IMR-90 (cell line): Measurements from ENCODE around the gene MICB. TPM values are rescaled to one million over a fixed set of nuclear protein-coding genes. Genes with fewer than 3 reads are reported as not detected.

Experiments
- ATAC-seq: fragments of 200-7000 bp; cut with Tn5 transposase; 2 replicates; pipeline ENCODE4 v1.9.1; 2020; ENCODE audit warnings: low read depth, mild to moderate bottlenecking, moderate library complexity
- BruUV-seq: library from RNA; stranded (reverse); fragments of 400-500 nt; replicated peaks from 2 replicates; lab custom pipeline; 2021; lab: Mats Ljungman, UMichigan
- CTCF ChIA-PET: fragments of 300-600 bp; formaldehyde crosslinking; extraction: SDS; loops from one replicate; lab custom pipeline; 2021; ENCODE audit warnings: antibody characterized with exemption; lab: Yijun Ruan, JAX
- POLR2A ChIA-PET: fragments of 300-600 bp; sonication (Branson Sonifier 250); formaldehyde crosslinking; loops from one replicate; lab custom pipeline; 2022; ENCODE audit warnings: antibody characterized with exemption; ENCODE audit not compliant: unreplicated experiment; lab: Charles Lee
- DNase-seq: peaks from one replicate; pipeline ENCODE4 v3.0.0; 2013
- H2AFZ ChIP-seq: replicated peaks from 2 replicates; pipeline ENCODE3; 2013; ENCODE audit warnings: low read length, mild to moderate bottlenecking; ENCODE audit not compliant: poor library complexity
- H2AK5ac ChIP-seq: 2 replicates; pipeline ENCODE4 v1.6.1; 2013; ENCODE audit warnings: low read depth, low read length, inconsistent platforms
- H2AK9ac ChIP-seq: replicated peaks from 2 replicates; pipeline ENCODE3; 2013; ENCODE audit warnings: mild to moderate bottlenecking, low read depth, low read length, moderate library complexity; ENCODE audit not compliant: poor library complexity
- H2BK120ac ChIP-seq: 2 replicates; pipeline ENCODE4 v1.6.1; 2013; ENCODE audit warnings: low read depth, low read length, inconsistent platforms
- H2BK15ac ChIP-seq: 3 replicates; pipeline ENCODE4 v1.6.1; 2013; ENCODE audit warnings: low read depth, low read length, inconsistent platforms
- H2BK20ac ChIP-seq: 2 replicates; pipeline ENCODE4 v1.6.1; 2013; ENCODE audit warnings: low read depth, mild to moderate bottlenecking, inconsistent platforms, low read length, moderate library complexity
- H2BK5ac ChIP-seq: 2 replicates; pipeline ENCODE4 v1.6.1; 2013; ENCODE audit warnings: mild to moderate bottlenecking, low read depth, low read length, inconsistent platforms; ENCODE audit not compliant: poor library complexity, severe bottlenecking
- H3K14ac ChIP-seq: replicated peaks from 2 replicates; pipeline ENCODE4 v1.6.1; 2013; ENCODE audit warnings: low read depth, low read length, inconsistent platforms
- H3K18ac ChIP-seq: 2 replicates; pipeline ENCODE4 v1.6.1; 2013; ENCODE audit warnings: low read depth, low read length, control low read depth
- H3K23ac ChIP-seq: 2 replicates; pipeline ENCODE4 v1.6.1; 2013; ENCODE audit warnings: low read depth, low read length, inconsistent platforms
- H3K27ac ChIP-seq: 2 replicates; pipeline ENCODE4 v1.5.1; 2013; ENCODE audit warnings: mild to moderate bottlenecking, control low read depth, low read length; ENCODE audit not compliant: insufficient read depth
- H3K27me3 ChIP-seq: 2 replicates; pipeline ENCODE4 v1.6.1; 2013; ENCODE audit warnings: low read length; ENCODE audit not compliant: control insufficient read depth, insufficient read depth
- H3K36me3 ChIP-seq: 2 replicates; pipeline ENCODE4 v1.6.1; 2013; ENCODE audit warnings: low read length, mixed read lengths; ENCODE audit not compliant: control insufficient read depth, insufficient read depth
- H3K4ac ChIP-seq: 2 replicates; pipeline ENCODE4 v1.6.1; 2013; ENCODE audit warnings: low read depth, low read length, inconsistent platforms
- H3K4me1 ChIP-seq: 2 replicates; pipeline ENCODE4 v1.6.1; 2013; ENCODE audit warnings: low read length, mixed read lengths; ENCODE audit not compliant: control insufficient read depth, insufficient read depth
- H3K4me2 ChIP-seq: 2 replicates; pipeline ENCODE4 v1.6.1; 2013; ENCODE audit warnings: low read depth, mild to moderate bottlenecking, control low read depth, low read length, moderate library complexity
- H3K4me3 ChIP-seq: 2 replicates; pipeline ENCODE4 v1.5.1; 2013; ENCODE audit warnings: low read depth, mild to moderate bottlenecking, control low read depth, low read length, moderate library complexity; ENCODE audit not compliant: insufficient read depth
- H3K56ac ChIP-seq: 2 replicates; pipeline ENCODE4 v1.6.1; 2013; ENCODE audit warnings: low read length, inconsistent platforms; ENCODE audit not compliant: insufficient read depth; ENCODE audit errors: extremely low read depth
- H3K79me1 ChIP-seq, 2 experiments: 2 replicates each; pipeline ENCODE4 v1.6.1; 2013; ENCODE audit warnings: low read length in 2 of 2, inconsistent platforms in 1 of 2, low read depth in 1 of 2
- H3K9ac ChIP-seq: 2 replicates; pipeline ENCODE4 v1.6.1; 2013; ENCODE audit warnings: low read depth, low read length, control low read depth
- H3K9me1 ChIP-seq: 2 replicates; pipeline ENCODE4 v1.6.1; 2013; ENCODE audit warnings: low read length, inconsistent platforms; ENCODE audit not compliant: insufficient read depth
- H3K9me3 ChIP-seq: 2 replicates; pipeline ENCODE4 v1.6.1; 2013; ENCODE audit warnings: low read length; ENCODE audit not compliant: control insufficient read depth, insufficient read depth
- H4K20me1 ChIP-seq: 2 replicates; pipeline ENCODE4 v1.6.1; 2013; ENCODE audit warnings: low read length, inconsistent platforms; ENCODE audit not compliant: insufficient read depth
- H4K5ac ChIP-seq: 2 replicates; pipeline ENCODE4 v1.6.1; 2013; ENCODE audit warnings: mild to moderate bottlenecking, low read depth, low read length, control low read depth
- H4K8ac ChIP-seq, 2 experiments: 2 replicates each; pipeline ENCODE4 v1.6.1; 2013; ENCODE audit warnings: low read depth in 2 of 2, low read length in 2 of 2, control low read depth in 1 of 2, inconsistent platforms in 1 of 2
- H4K91ac ChIP-seq: 2 replicates; pipeline ENCODE4 v1.6.1; 2013; ENCODE audit warnings: low read depth, low read length, inconsistent platforms; ENCODE audit not compliant: insufficient read depth
- BHLHE40 ChIP-seq: fragments of 150-350 bp; IDR thresholded peaks from 2 replicates; pipeline ENCODE4 v1.6.1; 2016; ENCODE audit warnings: mild to moderate bottlenecking, low read depth, low read length
- CHD1 ChIP-seq: IDR thresholded peaks from 2 replicates; pipeline ENCODE4 v1.6.1; 2012; ENCODE audit warnings: low read depth, low read length, improper control_type of control experiment
- MAFK ChIP-seq: IDR thresholded peaks from 2 replicates; pipeline ENCODE4 v1.6.1; 2012; ENCODE audit warnings: low read depth, low read length, improper control_type of control experiment
- MXI1 ChIP-seq: IDR thresholded peaks from 2 replicates; pipeline ENCODE4 v1.6.1; 2012; ENCODE audit warnings: low read depth, mild to moderate bottlenecking, low read length, moderate library complexity, borderline replicate concordance
- NFE2L2 ChIP-seq: fragments of 150-350 bp; IDR thresholded peaks from 2 replicates; pipeline ENCODE4 v1.6.1; 2016; ENCODE audit warnings: low read depth, mild to moderate bottlenecking, low read length
- SMC3 ChIP-seq: fragments of 150-350 bp; IDR thresholded peaks from 2 replicates; pipeline ENCODE4 v1.6.1; 2016; ENCODE audit warnings: low read depth, mild to moderate bottlenecking, antibody characterized with exemption, low read length, moderate library complexity
- WGBS, 2 experiments: methylation state at CpG; one replicate each; pipeline versions ENCODE4 v1.1.5 to v1.1.7; 2013; ENCODE audit warnings: missing lambda C conversion rate in 2 of 2; ENCODE audit not compliant: insufficient read length in 1 of 2; ENCODE audit errors: extremely low coverage in 2 of 2; 5-methylcytosine and 5-hydroxymethylcytosine counted together
- dilution Hi-C: fragments of 300-500 bp; cut with HindIII; formaldehyde crosslinking; loops from one replicate; pipeline ENCODE4 v1.14.3; 2018; ENCODE audit warnings: low sequenced_read_pairs; ENCODE audit not compliant: unreplicated experiment
- in situ Hi-C: fragments of 300-500 bp; cut with MboI; formaldehyde crosslinking; loops from 3 replicates; pipeline ENCODE4 v1.14.3; 2019; ENCODE audit warnings: low sequenced_read_pairs, inconsistent platforms, mixed read lengths
- intact Hi-C: fragments of 100-400 bp; cut with micrococcal nuclease; formaldehyde crosslinking; loops from 2 replicates; pipeline ENCODE4 v1.10.0; 2022
- polyA plus RNA-seq, 3 experiments: library from polyadenylated mRNA; depleted of rRNA; stranded (reverse); fragments of >200 nt; gene quantifications; 2 replicates each; pipeline ENCODE4 v1.2.3, GENCODE V29; 2012; ENCODE audit warnings: low replicate concordance in 1 of 3
- total RNA-seq: library from RNA; depleted of rRNA; stranded (reverse); fragments of >200 nt; gene quantifications from 2 replicates; pipeline ENCODE4 v1.2.3, GENCODE V29; 2012
- TF ChIP-seq, protein P1 (sequence below): fragments of 150-350 bp; IDR thresholded peaks from 2 replicates; pipeline ENCODE4 v1.6.1; 2016; ENCODE audit warnings: low read depth, mild to moderate bottlenecking, low read length, moderate library complexity, borderline replicate concordance
- TF ChIP-seq, protein P2 (sequence below): fragments of 150-350 bp; IDR thresholded peaks from 2 replicates; pipeline ENCODE4 v1.6.1; 2017; ENCODE audit warnings: mild to moderate bottlenecking, antibody characterized with exemption, low read length, low read depth

Gene MICB
- total and polyA plus RNA-seq, 2 of the 4 experiments (the other 2 are of a cell fraction) = 9.6 to 11.1 TPM

DNA sequence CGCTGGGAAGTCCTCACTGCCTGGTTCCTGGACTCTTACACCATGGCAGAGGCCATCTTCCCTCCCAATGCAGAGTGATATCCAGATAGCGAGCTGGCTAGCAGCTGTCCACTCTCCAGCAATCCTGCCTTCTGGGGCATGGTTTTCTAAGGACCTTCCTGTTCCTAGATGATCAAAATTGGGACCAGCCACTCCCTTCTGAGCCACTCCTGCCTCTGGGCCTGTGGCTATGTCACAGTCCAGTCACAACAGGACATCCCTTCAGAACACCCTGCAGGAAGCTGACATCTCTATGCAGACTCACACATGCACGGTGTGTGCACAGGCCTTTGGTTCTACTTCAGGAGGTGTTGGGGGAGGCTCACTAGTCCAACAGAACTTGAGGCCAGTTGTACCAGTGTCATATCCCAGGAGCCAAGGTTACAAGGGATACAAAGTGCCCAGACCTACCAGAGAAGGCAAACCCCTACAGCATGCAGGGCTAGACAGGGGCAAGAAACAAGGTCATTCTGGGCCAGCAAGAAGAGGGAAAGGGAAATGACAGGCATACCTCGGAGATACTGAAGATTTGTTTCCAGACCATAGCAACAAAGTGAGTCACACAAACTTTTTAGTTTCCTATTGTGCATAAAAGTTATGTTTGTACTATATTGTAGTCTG lies 28.1 kb downstream of the MICB start:
- peak; percentile 63 for ATAC-seq
- 86% methylated on average over 1 of the region's 4 CpGs; no CpG with 5 or more reads in 1 of the 2 experiments for WGBS, 2 experiments
- in situ Hi-C loops = no loop called here

More for the DNA sequence above, 28.1 kb downstream of the MICB start:
- Histone ChIP-seq H4K20me1 (peaks cover 33% of the 10 kb centered on the region), H3K4me3 (no peak overlapping the region), H2BK20ac (peak overlapping the region; percentile 71), H2BK15ac (peak overlapping the region; percentile 75; the same call in 2 of the 3 replicates), H4K91ac (peak overlapping the region; percentile 30), H4K8ac (peak overlapping the region; percentile 32 to 76; a peak in 3 of 4 replicates), H3K18ac (peak overlapping the region; percentile 1; the same call in 1 of the 2 replicates), H3K23ac (peak overlapping the region; percentile 86), H3K9me3 (no peaks in the 10 kb centered on the region), H3K4me2 (no peak overlapping the region), H3K9ac (no peak overlapping the region), H3K27ac (peak overlapping the region; percentile 8), H3K36me3 (peaks cover 23% of the 10 kb centered on the region), H3K56ac (no peak overlapping the region), H3K4ac (peak overlapping the region; percentile 77), H3K27me3 (no peaks in the 10 kb centered on the region), H4K5ac (no peak overlapping the region), H2AK5ac (peak overlapping the region; percentile 74), H3K9me1 (peaks cover 20% of the 10 kb centered on the region), H2AK9ac (peak overlapping the region; percentile 77), H2BK5ac (peak overlapping the region; percentile 46), H3K14ac (peak overlapping the region; percentile 47), H3K79me1 (peaks cover 3 to 27% of the 10 kb centered on the region in 2 experiments; a peak in 1 of 4 replicates), H2BK120ac (peak overlapping the region; percentile 33), H2AFZ (peak overlapping the region; percentile 56), H3K4me1 (peaks cover 10% of the 10 kb centered on the region)
- ChIA-PET CTCF (no interaction called here), POLR2A (no interaction called here)
- peak; percentile 57 for DNase-seq
- TF ChIP-seq CHD1 = no peak
- TF ChIP-seq BHLHE40 = no peak
- TF ChIP-seq, protein P1, sequence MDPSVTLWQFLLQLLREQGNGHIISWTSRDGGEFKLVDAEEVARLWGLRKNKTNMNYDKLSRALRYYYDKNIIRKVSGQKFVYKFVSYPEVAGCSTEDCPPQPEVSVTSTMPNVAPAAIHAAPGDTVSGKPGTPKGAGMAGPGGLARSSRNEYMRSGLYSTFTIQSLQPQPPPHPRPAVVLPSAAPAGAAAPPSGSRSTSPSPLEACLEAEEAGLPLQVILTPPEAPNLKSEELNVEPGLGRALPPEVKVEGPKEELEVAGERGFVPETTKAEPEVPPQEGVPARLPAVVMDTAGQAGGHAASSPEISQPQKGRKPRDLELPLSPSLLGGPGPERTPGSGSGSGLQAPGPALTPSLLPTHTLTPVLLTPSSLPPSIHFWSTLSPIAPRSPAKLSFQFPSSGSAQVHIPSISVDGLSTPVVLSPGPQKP = no peak
- TF ChIP-seq MAFK = no peak
- no peak for TF ChIP-seq SMC3
- no peak for TF ChIP-seq NFE2L2
- no peak for TF ChIP-seq MXI1
- TF ChIP-seq, protein P2, sequence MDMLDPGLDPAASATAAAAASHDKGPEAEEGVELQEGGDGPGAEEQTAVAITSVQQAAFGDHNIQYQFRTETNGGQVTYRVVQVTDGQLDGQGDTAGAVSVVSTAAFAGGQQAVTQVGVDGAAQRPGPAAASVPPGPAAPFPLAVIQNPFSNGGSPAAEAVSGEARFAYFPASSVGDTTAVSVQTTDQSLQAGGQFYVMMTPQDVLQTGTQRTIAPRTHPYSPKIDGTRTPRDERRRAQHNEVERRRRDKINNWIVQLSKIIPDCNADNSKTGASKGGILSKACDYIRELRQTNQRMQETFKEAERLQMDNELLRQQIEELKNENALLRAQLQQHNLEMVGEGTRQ = no peak
- dilution Hi-C loops (no loop called here), intact Hi-C loops (loop anchor here (5.0 kb wide), 1 partner anchor 34 kb away; no protein-coding TSS in a partner anchor)
- BruUV-seq = no TSS peak
